ENCODE measurements around the gene MED27. TPM values are rescaled to one million over a fixed set of nuclear protein-coding genes. Genes with fewer than 3 reads are reported as not detected.

Gene MED27
- total RNA-seq, 1 donor from 2014 or later = 41.0 TPM

- Mint-ChIP-seq H3K27ac (no peak overlapping the region), H3K4me3 (no peak overlapping the region), H3K9me3 (peaks cover 9% of the 10 kb centered on the region), H3K36me3 (ENCODE audit: low read depth) (peaks cover 2% of the 10 kb centered on the region), H3K27me3 (ENCODE audit: insufficient read depth) (peaks cover 2% of the 10 kb centered on the region), H3K4me1 (ENCODE audit: low read depth) (peaks cover 41% of the 10 kb centered on the region)
- intact Hi-C loops (cut with micrococcal nuclease) = loop anchor here (5.0 kb wide), 2 partner anchors 80 to 170 kb away; no protein-coding TSS in a partner anchor
- DNase-seq (ENCODE audit: low spot score) = no peak
These were observed 242.4 kb downstream of the MED27 start for GRCh38 chr9:131837316-131837715.

GRCh38 chr9:131836607-131837315 is 242.9 kb downstream of the MED27 start:
- Mint-ChIP-seq H3K4me3 (no peak overlapping the region), H3K27me3 (ENCODE audit: insufficient read depth) (peaks cover 2% of the 10 kb centered on the region), H3K27ac (no peak overlapping the region), H3K9me3 (peaks cover 9% of the 10 kb centered on the region), H3K4me1 (ENCODE audit: low read depth) (peaks cover 41% of the 10 kb centered on the region), H3K36me3 (ENCODE audit: low read depth) (peaks cover 2% of the 10 kb centered on the region)
- intact Hi-C loops (cut with micrococcal nuclease) = loop anchor here (5.0 kb wide), 2 partner anchors 79 to 171 kb away; no protein-coding TSS in a partner anchor
- DNase-seq (ENCODE audit: low spot score) = no peak

- Mint-ChIP-seq H3K4me1 (ENCODE audit: low read depth) (peaks cover 41% of the 10 kb centered on the region), H3K27ac (no peak overlapping the region), H3K27me3 (ENCODE audit: insufficient read depth) (peaks cover 2% of the 10 kb centered on the region), H3K4me3 (no peak overlapping the region), H3K9me3 (peaks cover 9% of the 10 kb centered on the region), H3K36me3 (ENCODE audit: low read depth) (peaks cover 2% of the 10 kb centered on the region)
- intact Hi-C loops (cut with micrococcal nuclease) = loop anchor here (5.0 kb wide), 2 partner anchors 79 to 171 kb away; no protein-coding TSS in a partner anchor
- DNase-seq (ENCODE audit: low spot score) = no peak
These were observed 243.6 kb downstream of the MED27 start for GRCh38 chr9:131836021-131836420.

GRCh38 chr9:131835151-131835910 is 244.3 kb downstream of the MED27 start:
- intact Hi-C loops (cut with micrococcal nuclease) = loop anchor here (5.0 kb wide), 2 partner anchors 78 to 172 kb away; no protein-coding TSS in a partner anchor
- H3K36me3 Mint-ChIP-seq (ENCODE audit: low read depth) = peaks cover 2% of the 10 kb centered on the region
- H3K4me1 Mint-ChIP-seq (ENCODE audit: low read depth) = peaks cover 37% of the 10 kb centered on the region
- H3K27ac Mint-ChIP-seq = peak overlapping the region; percentile 55
- no peak overlapping the region for H3K4me3 Mint-ChIP-seq
- no peak for DNase-seq (ENCODE audit: low spot score)
- H3K9me3 Mint-ChIP-seq = peaks cover 9% of the 10 kb centered on the region
- peaks cover 2% of the 10 kb centered on the region for H3K27me3 Mint-ChIP-seq (ENCODE audit: insufficient read depth)

GRCh38 chr9:131834721-131835120 is 244.9 kb downstream of the MED27 start:
- intact Hi-C loops (cut with micrococcal nuclease) = loop anchor here (5.0 kb wide), 2 partner anchors 77 to 173 kb away; no protein-coding TSS in a partner anchor
- H3K27ac Mint-ChIP-seq = peak overlapping the region; percentile 55
- peaks cover 2% of the 10 kb centered on the region for H3K27me3 Mint-ChIP-seq (ENCODE audit: insufficient read depth)
- H3K4me1 Mint-ChIP-seq (ENCODE audit: low read depth) = peaks cover 31% of the 10 kb centered on the region
- DNase-seq (ENCODE audit: low spot score) = no peak
- peaks cover 2% of the 10 kb centered on the region for H3K36me3 Mint-ChIP-seq (ENCODE audit: low read depth)
- peaks cover 9% of the 10 kb centered on the region for H3K9me3 Mint-ChIP-seq
- no peak overlapping the region for H3K4me3 Mint-ChIP-seq

GRCh38 chr9:131833906-131834305 is 245.8 kb downstream of the MED27 start:
- peaks cover 6% of the 10 kb centered on the region for H3K27me3 Mint-ChIP-seq (ENCODE audit: insufficient read depth)
- peaks cover 24% of the 10 kb centered on the region for H3K4me1 Mint-ChIP-seq (ENCODE audit: low read depth)
- H3K27ac Mint-ChIP-seq = no peak overlapping the region
- peaks cover 9% of the 10 kb centered on the region for H3K9me3 Mint-ChIP-seq
- no peaks in the 10 kb centered on the region for H3K36me3 Mint-ChIP-seq (ENCODE audit: low read depth)
- no peak for DNase-seq (ENCODE audit: low spot score)
- no peak overlapping the region for H3K4me3 Mint-ChIP-seq
- intact Hi-C loops (cut with micrococcal nuclease) = no loop called here

GRCh38 chr9:131833083-131833482 is 246.6 kb downstream of the MED27 start:
- Mint-ChIP-seq H3K27me3 (ENCODE audit: insufficient read depth) (peaks cover 7% of the 10 kb centered on the region), H3K4me1 (ENCODE audit: low read depth) (peaks cover 20% of the 10 kb centered on the region), H3K4me3 (no peak overlapping the region), H3K27ac (no peak overlapping the region), H3K36me3 (ENCODE audit: low read depth) (no peaks in the 10 kb centered on the region), H3K9me3 (peaks cover 9% of the 10 kb centered on the region)
- intact Hi-C loops (cut with micrococcal nuclease) = no loop called here
- DNase-seq (ENCODE audit: low spot score) = no peak

GRCh38 chr9:131831380-131832165 is 248.1 kb downstream of the MED27 start:
- DNase-seq (ENCODE audit: low spot score) = no peak
- Mint-ChIP-seq H3K4me3 (no peak overlapping the region), H3K27me3 (ENCODE audit: insufficient read depth) (peaks cover 9% of the 10 kb centered on the region), H3K4me1 (ENCODE audit: low read depth) (peaks cover 20% of the 10 kb centered on the region), H3K27ac (no peak overlapping the region), H3K9me3 (peaks cover 9% of the 10 kb centered on the region), H3K36me3 (ENCODE audit: low read depth) (no peaks in the 10 kb centered on the region)
- intact Hi-C loops (cut with micrococcal nuclease) = no loop called here

- H3K36me3 Mint-ChIP-seq (ENCODE audit: low read depth) = no peaks in the 10 kb centered on the region
- H3K9me3 Mint-ChIP-seq = no peaks in the 10 kb centered on the region
- H3K4me3 Mint-ChIP-seq = no peak overlapping the region
- intact Hi-C loops (cut with micrococcal nuclease) = no loop called here
- no peak overlapping the region for H3K27ac Mint-ChIP-seq
- H3K4me1 Mint-ChIP-seq (ENCODE audit: low read depth) = peaks cover 5% of the 10 kb centered on the region
- DNase-seq (ENCODE audit: low spot score) = no peak
- peaks cover 9% of the 10 kb centered on the region for H3K27me3 Mint-ChIP-seq (ENCODE audit: insufficient read depth)
These were observed 251.8 kb downstream of the MED27 start for GRCh38 chr9:131827821-131828369.

- Mint-ChIP-seq H3K36me3 (ENCODE audit: low read depth) (no peaks in the 10 kb centered on the region), H3K9me3 (no peaks in the 10 kb centered on the region), H3K27me3 (ENCODE audit: insufficient read depth) (peaks cover 7% of the 10 kb centered on the region), H3K27ac (no peak overlapping the region), H3K4me1 (ENCODE audit: low read depth) (no peaks in the 10 kb centered on the region), H3K4me3 (no peak overlapping the region)
- intact Hi-C loops (cut with micrococcal nuclease) = no loop called here
- no peak for DNase-seq (ENCODE audit: low spot score)
These were observed 252.6 kb downstream of the MED27 start for GRCh38 chr9:131826966-131827525.

- H3K36me3 Mint-ChIP-seq (ENCODE audit: low read depth) = no peaks in the 10 kb centered on the region
- DNase-seq (ENCODE audit: low spot score) = no peak
- intact Hi-C loops (cut with micrococcal nuclease) = no loop called here
- H3K27me3 Mint-ChIP-seq (ENCODE audit: insufficient read depth) = peaks cover 7% of the 10 kb centered on the region
- no peaks in the 10 kb centered on the region for H3K4me1 Mint-ChIP-seq (ENCODE audit: low read depth)
- H3K27ac Mint-ChIP-seq = no peak overlapping the region
- no peak overlapping the region for H3K4me3 Mint-ChIP-seq
- H3K9me3 Mint-ChIP-seq = no peaks in the 10 kb centered on the region
These were observed 253.6 kb downstream of the MED27 start for GRCh38 chr9:131826053-131826452.

GRCh38 chr9:131824953-131825495 is 254.6 kb downstream of the MED27 start:
- no peak overlapping the region for H3K27ac Mint-ChIP-seq

More at GRCh38 chr9:131824953-131825495, 254.6 kb downstream of the MED27 start:
- Mint-ChIP-seq H3K4me1 (ENCODE audit: low read depth) (no peaks in the 10 kb centered on the region), H3K9me3 (no peaks in the 10 kb centered on the region), H3K36me3 (ENCODE audit: low read depth) (no peaks in the 10 kb centered on the region), H3K4me3 (no peak overlapping the region), H3K27me3 (ENCODE audit: insufficient read depth) (peaks cover 10% of the 10 kb centered on the region)
- intact Hi-C loops (cut with micrococcal nuclease) = no loop called here
- no peak for DNase-seq (ENCODE audit: low spot score)
